HG03135 (cell line): ENCODE data around the gene TRIM44.
"Not testable (repeated sequence)": the region's sequence is repeated elsewhere in the genome, so short reads cannot be mapped to it uniquely, and the experiment has no call there.

Experiments
- ATAC-seq: cut with Tn5 transposase; IDR thresholded peaks from one replicate; pipeline ENCODE4 v1.9.1; 2021; ENCODE audit warnings: mild to moderate bottlenecking, moderate library complexity; ENCODE audit not compliant: unreplicated experiment

The TRIM44 gene

GRCh38 chr11:35714882-35715627 is 52.5 kb downstream of the TRIM44 start:
- ATAC-seq: peak; percentile 89

- not testable (repeated sequence) for ATAC-seq
These were observed 53.1 kb downstream of the TRIM44 start for GRCh38 chr11:35715677-35716076.

GRCh38 chr11:35717043-35717442 is 54.5 kb downstream of the TRIM44 start:
- ATAC-seq: no peak

GRCh38 chr11:35717520-35717919 is 54.9 kb downstream of the TRIM44 start:
- ATAC-seq: no peak

- no peak for ATAC-seq
These were observed 59.2 kb downstream of the TRIM44 start for GRCh38 chr11:35721651-35722282.

- ATAC-seq: no peak
These were observed 60.1 kb downstream of the TRIM44 start for GRCh38 chr11:35722641-35723040.

GRCh38 chr11:35723493-35723892 is 60.9 kb downstream of the TRIM44 start:
- no peak for ATAC-seq

- peak; percentile 72 for ATAC-seq
These were observed 61.3 kb downstream of the TRIM44 start for GRCh38 chr11:35723913-35724312.

GRCh38 chr11:35725885-35726284 is 63.3 kb downstream of the TRIM44 start:
- no peak for ATAC-seq

GRCh38 chr11:35727140-35727539 is 64.6 kb downstream of the TRIM44 start:
- no peak for ATAC-seq

GRCh38 chr11:35730254-35730653 is 67.7 kb downstream of the TRIM44 start:
- no peak for ATAC-seq

GRCh38 chr11:35734669-35735410 is 72.3 kb downstream of the TRIM44 start:
- no peak for ATAC-seq

GRCh38 chr11:35735411-35735810 is 72.8 kb downstream of the TRIM44 start:
- no peak for ATAC-seq

GRCh38 chr11:35735903-35736302 is 73.3 kb downstream of the TRIM44 start:
- ATAC-seq: no peak

GRCh38 chr11:35736952-35737351 is 74.4 kb downstream of the TRIM44 start:
- ATAC-seq: no peak

- no peak for ATAC-seq
These were observed 77.7 kb downstream of the TRIM44 start for GRCh38 chr11:35740061-35740799.

- no peak for ATAC-seq
These were observed 80.3 kb downstream of the TRIM44 start for GRCh38 chr11:35742707-35743454.

- no peak for ATAC-seq
These were observed 84.0 kb downstream of the TRIM44 start for GRCh38 chr11:35746356-35747153.

- ATAC-seq: no peak
These were observed 85.1 kb downstream of the TRIM44 start for GRCh38 chr11:35747668-35748067.

- ATAC-seq: no peak
These were observed 86.1 kb downstream of the TRIM44 start for GRCh38 chr11:35748644-35749043.
